HG03097 (cell line): ENCODE results near the gene KCNJ14.
A peak's percentile ranks its signal among the peaks of the same experiment; 100 is the strongest.

Experiments
- ATAC-seq: cut with Tn5 transposase; IDR thresholded peaks from one replicate; pipeline ENCODE4 v1.9.1; 2021; ENCODE audit not compliant: unreplicated experiment, low FRiP score

The KCNJ14 gene

DNA sequence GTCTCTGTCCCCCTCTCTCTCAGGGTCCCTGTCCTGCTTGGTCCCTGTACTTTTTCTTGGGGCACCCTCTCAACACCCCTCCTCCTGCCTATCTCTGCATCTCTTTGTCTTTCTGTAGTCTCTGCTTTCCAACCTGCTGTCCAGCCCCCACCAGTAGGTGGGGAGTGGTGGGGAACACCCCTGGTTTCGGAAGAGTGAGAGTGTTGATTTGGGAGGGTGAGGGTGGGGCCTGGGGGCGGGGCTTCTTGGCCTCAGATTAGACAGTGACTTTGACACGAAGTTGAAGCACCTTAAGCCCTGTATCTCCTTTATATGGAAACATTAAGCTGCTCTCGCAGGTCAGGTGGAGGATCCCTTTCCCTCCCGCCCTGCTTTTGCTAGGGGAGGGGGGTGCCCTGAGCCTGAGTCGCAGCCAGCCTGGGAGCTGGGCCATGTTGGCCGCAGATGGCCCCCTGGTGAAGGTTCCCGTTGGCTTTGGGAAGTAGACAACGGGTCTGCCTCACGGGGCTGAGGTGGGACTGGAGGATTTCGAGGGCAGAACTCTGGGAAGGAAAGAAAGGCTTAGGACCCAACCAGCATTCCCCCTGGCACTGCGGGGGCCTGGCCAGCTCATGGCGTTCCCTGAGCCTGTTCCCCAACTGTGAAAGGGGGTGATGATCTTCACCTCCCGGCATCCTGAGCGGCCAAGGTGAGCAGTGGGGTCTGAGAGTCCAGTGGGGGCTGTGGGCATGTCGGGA is at the start of gene KCNJ14:
KCNJ14 (plus strand) TSS at position 404 of the 737 bp plus-strand sequence. CDS start 6,151 bp downstream, outside the sequence.
- ATAC-seq: no peak

DNA sequence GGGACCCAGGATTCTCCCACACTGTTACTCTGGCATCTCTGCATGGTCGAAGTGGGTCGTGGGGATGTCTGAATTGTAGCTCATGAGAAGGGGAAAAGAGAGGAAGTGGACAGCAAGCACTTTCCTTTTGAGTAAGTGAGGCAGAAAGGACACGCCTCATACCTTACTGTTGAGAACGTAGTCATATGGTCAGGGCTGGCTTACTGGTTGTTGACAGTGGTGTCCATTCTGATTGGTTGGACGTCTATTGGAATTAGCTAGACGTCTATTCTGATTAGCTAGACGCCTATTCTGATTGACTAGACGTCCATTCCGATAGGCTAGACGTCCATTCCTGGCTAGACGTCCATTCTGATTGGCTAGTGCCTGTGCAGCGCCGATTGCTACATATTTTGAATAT is 49.5 kb upstream of the KCNJ14 start:
- ATAC-seq: no peak

DNA sequence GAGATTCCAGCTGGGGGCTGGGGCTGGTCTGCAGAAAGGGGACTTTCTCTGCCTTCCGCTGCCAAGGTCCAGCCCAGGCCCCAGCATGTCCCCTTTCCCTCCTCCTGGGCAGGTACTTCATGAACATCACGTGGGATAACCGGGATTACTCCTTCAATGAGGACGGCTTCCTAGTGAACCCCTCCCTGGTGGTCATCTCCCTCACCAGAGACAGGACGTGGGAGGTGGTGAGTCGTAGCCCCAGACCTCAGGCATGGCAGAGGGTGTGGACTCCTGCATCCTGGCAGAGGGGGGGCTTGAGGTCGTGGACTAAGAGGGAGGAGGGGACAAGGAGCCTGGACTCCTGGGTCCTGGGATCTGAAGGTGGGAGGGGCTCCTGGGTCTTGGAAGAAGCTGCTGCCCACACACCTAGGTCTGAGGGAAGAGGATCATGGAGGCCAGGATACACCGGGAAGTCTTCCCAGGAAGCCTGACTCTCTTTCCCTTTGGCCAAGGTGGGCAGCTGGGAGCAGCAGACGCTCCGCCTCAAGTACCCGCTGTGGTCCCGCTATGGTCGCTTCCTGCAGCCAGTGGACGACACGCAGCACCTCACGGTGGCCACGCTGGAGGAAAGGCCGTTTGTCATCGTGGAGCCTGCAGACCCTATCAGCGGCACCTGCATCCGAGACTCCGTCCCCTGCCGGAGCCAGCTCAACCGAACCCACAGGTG is 41.3 kb upstream of the KCNJ14 start:
- ATAC-seq: no peak

DNA sequence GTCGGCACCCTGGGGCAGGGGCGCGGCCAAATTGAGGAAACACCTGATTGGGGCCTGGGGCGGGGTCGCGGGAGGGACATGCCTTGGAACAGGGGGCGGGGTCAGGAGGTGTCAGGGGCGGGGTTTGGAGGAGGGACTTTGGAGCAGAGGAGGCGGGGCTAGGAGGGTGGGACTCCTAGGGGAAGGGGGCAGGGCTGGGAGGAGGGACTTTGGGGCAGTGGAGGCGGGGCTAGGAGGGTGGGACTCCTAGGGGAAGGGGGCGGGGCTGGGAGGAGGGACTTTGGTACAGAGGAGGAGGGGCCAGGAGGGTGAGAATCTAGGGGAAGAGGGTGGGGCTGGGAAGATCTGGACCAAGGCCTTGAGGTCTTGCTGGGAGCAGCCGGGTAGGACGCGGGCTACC is 40.0 kb upstream of the KCNJ14 start:
- no peak for ATAC-seq

DNA sequence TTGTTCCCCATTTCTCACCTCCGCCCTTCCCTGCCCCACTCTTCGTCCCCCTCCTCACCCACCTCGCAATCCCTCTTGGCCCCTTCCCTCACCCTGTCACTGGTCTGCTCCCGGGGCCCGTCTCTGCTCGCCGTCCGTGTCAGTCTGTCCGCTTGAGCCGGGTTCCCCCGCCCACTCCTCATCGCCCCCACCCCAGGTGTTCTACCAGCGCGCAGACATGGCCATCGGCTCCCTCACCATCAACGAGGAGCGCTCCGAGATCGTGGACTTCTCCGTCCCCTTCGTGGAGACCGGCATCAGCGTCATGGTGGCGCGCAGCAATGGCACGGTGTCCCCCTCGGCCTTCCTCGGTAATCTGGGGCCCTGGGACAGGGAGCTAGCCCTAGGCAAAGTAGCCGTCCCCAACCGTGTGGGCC is 39.6 kb upstream of the KCNJ14 start:
- ATAC-seq: no peak

DNA sequence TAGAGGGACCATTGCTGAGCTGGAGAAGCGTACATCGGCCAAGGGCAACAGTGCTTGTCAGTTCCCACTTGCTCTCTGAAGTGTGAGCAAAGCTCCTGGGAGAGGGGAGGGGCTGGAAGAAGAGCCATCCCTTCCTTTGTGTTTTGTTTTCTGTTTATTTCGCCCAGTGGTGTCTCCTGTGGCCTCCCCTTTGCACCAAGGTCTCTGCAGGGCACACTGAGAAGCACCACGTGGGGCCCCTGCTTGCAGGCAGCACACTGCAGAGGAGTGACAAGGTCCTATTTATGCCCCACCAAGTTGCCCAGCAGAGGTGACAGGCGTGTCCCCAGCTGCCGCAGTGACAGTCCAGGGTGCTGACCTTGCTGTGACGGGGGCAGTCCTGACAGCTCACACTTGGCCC is 38.0 kb upstream of the KCNJ14 start:
- ATAC-seq: no peak

DNA sequence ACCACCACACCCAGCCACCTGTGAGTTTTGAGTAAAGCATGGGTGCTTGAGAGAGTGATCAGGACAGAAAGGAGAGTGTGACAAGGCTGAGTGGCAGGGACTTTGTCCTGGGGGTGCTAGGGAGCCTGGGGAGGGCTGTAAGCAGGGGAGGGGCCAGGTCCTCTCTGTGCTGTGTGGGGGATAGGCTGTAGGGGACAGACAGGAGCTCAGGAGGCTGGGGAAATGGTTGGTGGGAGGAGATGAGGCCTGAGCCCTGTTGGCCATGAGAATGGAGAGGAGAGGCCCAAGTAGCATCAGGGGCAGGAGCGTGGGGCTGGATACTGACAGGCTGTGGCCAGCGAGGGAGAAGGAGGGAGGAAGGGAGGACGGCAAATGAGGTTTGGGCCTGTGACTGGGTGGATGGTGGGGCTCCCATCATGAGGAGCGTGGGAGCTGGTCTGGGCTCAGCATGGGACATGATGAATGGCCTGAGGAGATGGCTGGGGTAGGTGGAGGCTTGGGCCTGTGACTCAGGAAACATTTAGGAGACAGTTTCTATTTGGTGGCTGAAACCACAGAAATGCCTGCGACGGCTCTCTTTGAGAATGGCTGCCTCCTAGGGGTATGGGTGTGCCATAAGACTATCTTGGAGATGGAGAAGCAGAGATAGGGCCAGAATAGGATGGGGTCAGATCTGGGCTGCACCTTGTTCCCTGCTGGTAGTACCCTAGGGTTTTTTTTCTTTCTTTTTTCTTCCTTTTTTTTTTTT is 36.9 kb upstream of the KCNJ14 start:
- ATAC-seq: no peak

DNA sequence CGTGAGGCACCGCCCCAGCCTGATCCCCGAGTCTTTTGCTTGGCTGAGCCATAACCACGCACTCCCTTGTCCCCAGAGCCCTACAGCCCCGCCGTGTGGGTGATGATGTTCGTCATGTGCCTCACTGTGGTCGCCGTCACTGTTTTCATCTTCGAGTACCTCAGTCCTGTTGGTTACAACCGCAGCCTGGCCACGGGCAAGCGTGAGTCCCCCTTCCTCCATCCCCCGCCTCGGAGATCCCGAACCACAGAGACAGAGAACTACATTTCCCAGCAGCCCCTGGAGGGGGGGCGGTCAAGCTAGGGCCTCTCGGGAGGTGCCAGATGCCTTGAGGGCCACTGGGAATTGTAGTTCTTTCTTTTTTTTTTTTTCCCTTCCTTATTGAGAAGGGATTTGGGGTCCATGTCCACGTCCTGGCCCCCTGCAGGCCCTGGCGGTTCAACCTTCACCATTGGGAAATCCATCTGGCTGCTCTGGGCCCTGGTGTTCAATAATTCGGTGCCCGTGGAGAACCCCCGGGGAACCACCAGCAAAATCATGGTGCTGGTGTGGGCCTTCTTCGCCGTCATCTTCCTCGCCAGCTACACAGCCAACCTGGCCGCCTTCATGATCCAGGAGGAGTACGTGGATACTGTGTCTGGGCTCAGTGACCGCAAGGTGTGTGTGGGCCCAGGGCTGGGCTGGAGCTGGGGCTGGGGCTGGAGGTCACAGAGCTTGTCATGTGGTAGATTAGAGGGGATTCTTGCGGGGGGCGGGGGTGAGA is 36.0 kb upstream of the KCNJ14 start:
- peak; percentile 53 for ATAC-seq

DNA sequence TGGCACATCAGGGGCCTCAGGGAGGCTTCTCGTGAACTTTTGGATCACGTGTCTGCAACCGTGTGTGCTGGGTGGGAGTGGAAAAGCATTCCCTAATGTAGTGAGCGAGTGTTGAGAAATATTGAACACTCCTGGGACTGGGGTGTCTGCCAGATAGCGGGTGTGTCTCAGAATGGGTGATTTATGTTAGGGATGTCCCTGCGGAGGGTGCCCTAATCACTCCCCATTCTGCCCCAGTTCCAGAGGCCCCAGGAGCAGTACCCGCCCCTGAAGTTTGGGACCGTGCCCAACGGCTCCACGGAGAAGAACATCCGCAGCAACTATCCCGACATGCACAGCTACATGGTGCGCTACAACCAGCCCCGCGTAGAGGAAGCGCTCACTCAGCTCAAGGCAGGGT is 33.8 kb upstream of the KCNJ14 start:
- ATAC-seq: no peak

DNA sequence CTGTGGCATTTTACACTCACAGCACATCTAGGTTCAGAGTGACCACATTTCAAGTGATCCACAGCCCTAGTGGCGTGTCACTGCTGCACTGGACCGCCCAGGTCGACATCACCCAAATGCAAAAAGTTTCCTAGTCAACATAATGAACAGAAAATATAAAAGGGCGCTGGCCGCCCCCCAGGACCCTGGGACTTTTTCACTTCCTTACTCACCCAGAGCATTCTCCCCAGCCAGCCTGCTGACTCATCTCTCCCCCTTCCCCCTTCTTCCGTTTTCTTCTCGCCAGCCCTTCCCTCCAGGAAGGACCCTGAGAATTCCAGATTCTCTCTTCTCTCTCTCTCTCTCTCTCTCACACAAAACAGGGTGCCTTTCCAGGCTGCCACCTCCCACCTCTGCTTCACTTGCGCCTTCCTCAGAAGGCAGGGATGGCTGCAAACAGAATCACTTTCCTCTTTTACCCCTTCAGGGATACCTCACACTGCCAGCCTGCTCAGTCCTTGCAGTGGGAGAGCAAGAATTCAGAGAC is 30.6 kb upstream of the KCNJ14 start:
- ATAC-seq: no peak

DNA sequence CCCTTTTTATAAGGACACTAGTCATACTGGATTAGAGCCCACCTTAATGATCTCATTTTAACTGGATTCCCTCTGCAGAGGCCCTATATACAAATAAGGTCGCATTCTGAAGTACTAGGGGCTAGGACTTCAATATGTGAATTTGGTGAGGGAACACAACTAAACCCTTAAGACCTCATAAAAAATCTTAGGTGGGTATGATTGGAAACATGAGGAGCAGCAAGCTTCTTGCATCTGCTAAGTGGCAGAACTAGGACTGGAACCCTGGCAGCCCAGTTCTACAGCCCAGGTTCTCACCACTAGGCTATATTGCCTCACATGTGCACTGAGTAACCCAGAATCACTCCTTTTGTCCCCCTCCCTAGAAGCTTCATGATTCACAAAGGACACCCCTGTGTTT is 26.7 kb upstream of the KCNJ14 start:
- no peak for ATAC-seq

DNA sequence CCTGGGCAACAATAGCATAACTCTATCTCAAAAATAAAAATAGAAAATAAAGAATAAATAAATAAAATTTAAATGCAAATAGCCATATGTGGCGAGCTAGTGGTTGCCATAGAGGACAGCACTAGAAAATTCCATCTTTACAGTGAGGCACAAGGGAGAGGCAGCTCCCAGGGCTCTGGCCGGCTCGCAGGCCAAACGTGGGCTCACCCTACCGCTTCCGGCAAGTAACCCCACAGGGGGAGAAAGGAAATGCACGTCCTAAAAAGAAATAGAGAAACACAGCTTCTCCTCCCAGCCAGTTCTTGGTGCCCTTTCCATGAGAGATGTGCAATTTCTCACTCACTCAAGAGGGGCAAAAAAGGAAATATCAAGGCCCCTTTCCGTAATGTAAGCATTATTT is 22.0 kb upstream of the KCNJ14 start:
- no peak for ATAC-seq

DNA sequence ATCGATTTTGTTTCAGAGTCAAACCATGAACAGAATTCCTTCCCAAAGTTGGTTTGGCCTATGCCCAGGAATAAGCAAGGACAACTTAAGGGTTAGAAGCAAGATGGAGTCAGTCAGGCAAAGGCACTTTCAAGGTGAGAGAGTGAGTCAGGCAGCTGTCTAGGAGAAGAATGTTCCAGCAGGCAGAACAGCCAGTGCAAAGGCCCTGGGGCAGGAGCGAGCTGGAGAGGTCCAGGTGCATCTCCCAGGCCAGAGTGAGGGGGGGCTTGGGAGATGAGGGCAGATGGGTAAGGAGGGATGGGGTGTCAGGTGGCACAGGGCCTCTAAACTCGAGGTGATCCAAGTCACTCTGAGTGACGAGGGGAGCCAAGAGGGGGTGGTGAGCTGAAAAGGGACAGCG is 18.8 kb upstream of the KCNJ14 start:
- ATAC-seq: no peak

DNA sequence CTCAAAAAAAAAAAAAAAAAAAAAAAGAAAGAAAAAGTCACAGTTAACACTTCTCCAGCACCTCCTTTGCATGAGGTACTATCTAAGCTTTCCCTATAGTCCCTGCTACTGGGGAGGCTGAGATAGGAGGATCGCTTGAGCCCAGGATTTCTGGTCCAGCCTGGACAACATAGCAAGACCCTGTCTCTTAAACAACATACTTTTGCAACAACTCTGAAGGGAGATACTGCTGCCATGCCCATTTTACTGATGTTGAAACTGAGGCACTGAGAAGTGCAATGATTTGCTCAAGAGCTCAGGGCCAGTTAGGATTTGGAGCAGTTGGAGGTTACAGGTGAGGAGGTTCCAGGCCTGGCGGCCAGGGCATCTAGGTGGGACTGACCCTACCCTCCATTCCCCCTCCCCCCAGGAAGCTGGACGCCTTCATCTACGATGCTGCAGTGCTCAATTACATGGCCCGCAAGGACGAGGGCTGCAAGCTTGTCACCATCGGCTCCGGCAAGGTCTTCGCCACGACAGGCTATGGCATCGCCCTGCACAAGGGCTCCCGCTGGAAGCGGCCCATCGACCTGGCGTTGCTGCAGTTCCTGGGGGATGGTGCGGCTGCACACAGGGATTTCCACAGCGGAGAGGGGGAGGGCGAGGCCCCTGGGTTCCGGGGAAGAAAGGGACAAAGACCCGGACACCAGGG is 13.9 kb upstream of the KCNJ14 start:
- ATAC-seq: no peak

DNA sequence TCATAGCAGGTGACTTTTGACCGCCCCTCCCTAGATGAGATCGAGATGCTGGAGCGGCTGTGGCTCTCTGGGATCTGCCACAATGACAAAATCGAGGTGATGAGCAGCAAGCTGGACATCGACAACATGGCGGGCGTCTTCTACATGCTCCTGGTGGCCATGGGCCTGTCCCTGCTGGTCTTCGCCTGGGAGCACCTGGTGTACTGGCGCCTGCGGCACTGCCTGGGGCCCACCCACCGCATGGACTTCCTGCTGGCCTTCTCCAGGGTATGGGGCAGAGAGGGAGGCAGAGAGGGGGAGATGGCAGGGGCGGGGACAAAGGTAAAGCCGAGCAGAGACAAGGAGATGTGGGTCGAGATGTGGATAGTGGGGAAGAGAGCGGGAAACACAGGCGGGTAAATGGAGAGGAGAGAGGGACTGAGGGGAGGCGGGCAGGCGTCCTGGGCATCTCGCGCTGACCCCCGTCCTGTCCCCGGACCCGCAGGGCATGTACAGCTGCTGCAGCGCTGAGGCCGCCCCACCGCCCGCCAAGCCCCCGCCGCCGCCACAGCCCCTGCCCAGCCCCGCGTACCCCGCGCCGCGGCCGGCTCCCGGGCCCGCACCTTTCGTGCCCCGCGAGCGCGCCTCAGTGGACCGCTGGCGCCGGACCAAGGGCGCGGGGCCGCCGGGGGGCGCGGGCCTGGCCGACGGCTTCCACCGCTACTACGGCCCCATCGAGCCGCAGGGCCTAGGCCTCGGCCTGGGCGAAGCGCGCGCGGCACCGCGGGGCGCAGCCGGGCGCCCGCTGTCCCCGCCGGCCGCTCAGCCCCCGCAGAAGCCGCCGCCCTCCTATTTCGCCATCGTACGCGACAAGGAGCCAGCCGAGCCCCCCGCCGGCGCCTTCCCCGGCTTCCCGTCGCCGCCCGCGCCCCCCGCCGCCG is 13.0 kb upstream of the KCNJ14 start:
- no peak for ATAC-seq

DNA sequence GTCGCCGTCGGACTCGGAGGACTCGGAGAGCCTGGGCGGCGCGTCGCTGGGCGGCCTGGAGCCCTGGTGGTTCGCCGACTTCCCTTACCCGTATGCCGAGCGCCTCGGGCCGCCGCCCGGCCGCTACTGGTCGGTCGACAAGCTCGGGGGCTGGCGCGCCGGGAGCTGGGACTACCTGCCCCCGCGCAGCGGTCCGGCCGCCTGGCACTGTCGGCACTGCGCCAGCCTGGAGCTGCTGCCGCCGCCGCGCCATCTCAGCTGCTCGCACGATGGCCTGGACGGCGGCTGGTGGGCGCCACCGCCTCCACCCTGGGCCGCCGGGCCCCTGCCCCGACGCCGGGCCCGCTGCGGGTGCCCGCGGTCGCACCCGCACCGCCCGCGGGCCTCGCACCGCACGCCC is 12.1 kb upstream of the KCNJ14 start:
- no peak for ATAC-seq

DNA sequence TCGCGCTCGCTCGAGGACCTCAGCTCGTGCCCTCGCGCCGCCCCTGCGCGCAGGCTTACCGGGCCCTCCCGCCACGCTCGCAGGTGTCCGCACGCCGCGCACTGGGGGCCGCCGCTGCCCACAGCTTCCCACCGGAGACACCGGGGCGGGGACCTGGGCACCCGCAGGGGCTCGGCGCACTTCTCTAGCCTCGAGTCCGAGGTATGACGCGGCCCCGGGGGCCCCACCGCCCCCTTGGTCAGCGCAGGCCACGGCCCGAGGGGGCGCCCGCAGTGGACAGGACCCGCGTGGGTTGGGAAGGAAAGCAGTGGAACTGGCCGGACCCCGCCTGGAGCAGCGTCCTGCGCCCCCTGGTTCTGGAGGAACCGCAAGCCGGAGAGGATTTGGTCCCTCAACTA is 11.6 kb upstream of the KCNJ14 start:
- no peak for ATAC-seq

DNA sequence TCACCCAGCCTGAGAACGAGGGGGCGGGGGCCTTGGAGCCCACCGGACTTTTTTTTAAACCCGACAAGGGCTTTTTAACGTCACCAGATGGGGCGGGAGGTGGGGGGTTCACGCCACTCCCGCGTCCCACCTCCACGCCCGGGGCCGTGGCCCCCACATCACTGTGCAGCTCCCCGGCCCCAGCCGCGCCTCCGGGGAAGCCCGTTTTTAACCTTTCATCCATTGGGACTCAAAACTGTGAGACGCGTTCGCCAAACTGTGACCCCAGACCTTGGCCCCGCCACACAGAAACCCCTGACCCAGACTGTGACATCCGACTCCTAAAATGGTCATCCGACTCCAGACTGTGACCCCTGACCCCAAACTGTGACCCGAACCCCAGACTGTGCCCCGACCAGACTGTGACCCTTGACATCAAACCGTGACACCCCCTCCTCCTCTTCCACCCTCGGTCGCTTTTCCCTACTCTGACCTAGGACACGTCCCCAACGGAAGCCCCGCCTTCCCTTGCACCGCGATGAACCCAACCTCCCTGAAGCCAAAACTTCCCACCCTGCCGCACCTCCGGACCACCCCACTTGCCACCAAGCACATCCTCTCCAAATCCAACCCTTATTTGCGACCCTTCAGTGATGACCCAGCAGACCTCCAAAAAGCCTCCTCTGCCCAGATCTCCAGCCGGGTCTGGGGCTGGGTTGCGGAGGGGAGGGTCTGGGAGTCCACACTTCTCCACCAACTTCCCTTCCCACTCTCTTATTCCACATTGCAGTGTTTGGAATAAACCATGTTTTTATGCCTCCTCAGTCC is 11.0 kb upstream of the KCNJ14 start:
- no peak for ATAC-seq
